ENCODE results near the gene C5AR2.
"Not testable (repeated sequence)": the region's sequence is repeated elsewhere in the genome, so short reads cannot be mapped to it uniquely, and the experiment has no call there.

Gene C5AR2

GRCh38 chr19:47363758-47364531, 32.0 kb downstream of the C5AR2 start:
- Mint-ChIP-seq H3K9me3 (no peaks in the 10 kb centered on the region), H3K4me1 (ENCODE audit: low read depth) (no peaks in the 10 kb centered on the region), H3K4me3 (no peak overlapping the region), H3K27me3 (ENCODE audit: low read depth) (no peaks in the 10 kb centered on the region), H3K36me3 (ENCODE audit: low read depth) (peaks cover 17% of the 10 kb centered on the region), H3K27ac (no peak overlapping the region)

- H3K4me3 Mint-ChIP-seq; H3K27ac Mint-ChIP-seq; H3K4me1 Mint-ChIP-seq (ENCODE audit: low read depth); H3K27me3 Mint-ChIP-seq (ENCODE audit: low read depth); H3K9me3 Mint-ChIP-seq: not testable (repeated sequence)
- peaks cover 16% of the 10 kb centered on the region for H3K36me3 Mint-ChIP-seq (ENCODE audit: low read depth)
These were observed 33.5 kb downstream of the C5AR2 start for GRCh38 chr19:47365455-47365854.

- no peak overlapping the region for H3K27ac Mint-ChIP-seq
- H3K27me3 Mint-ChIP-seq (ENCODE audit: low read depth), result no peaks in the 10 kb centered on the region
- H3K36me3 Mint-ChIP-seq (ENCODE audit: low read depth), result peaks cover 14% of the 10 kb centered on the region
- H3K4me1 Mint-ChIP-seq (ENCODE audit: low read depth), result no peaks in the 10 kb centered on the region
- no peak overlapping the region for H3K4me3 Mint-ChIP-seq
- no peaks in the 10 kb centered on the region for H3K9me3 Mint-ChIP-seq
These were observed 38.2 kb downstream of the C5AR2 start for GRCh38 chr19:47370045-47370611.

- Mint-ChIP-seq H3K27me3 (ENCODE audit: low read depth) (no peaks in the 10 kb centered on the region), H3K27ac (no peak overlapping the region), H3K9me3 (no peaks in the 10 kb centered on the region), H3K4me1 (ENCODE audit: low read depth) (no peaks in the 10 kb centered on the region), H3K36me3 (ENCODE audit: low read depth) (peaks cover 13% of the 10 kb centered on the region), H3K4me3 (no peak overlapping the region)
These were observed 39.3 kb downstream of the C5AR2 start for GRCh38 chr19:47371261-47371660.

- Mint-ChIP-seq H3K4me3 (no peak overlapping the region), H3K4me1 (ENCODE audit: low read depth) (no peaks in the 10 kb centered on the region), H3K27me3 (ENCODE audit: low read depth) (no peaks in the 10 kb centered on the region), H3K9me3 (no peaks in the 10 kb centered on the region), H3K36me3 (ENCODE audit: low read depth) (peaks cover 13% of the 10 kb centered on the region), H3K27ac (no peak overlapping the region)
These were observed 40.6 kb downstream of the C5AR2 start for GRCh38 chr19:47372603-47373002.

GRCh38 chr19:47373246-47374240, 41.6 kb downstream of the C5AR2 start:
- H3K27me3 Mint-ChIP-seq (ENCODE audit: low read depth), result no peaks in the 10 kb centered on the region
- H3K36me3 Mint-ChIP-seq (ENCODE audit: low read depth), result peaks cover 13% of the 10 kb centered on the region
- no peaks in the 10 kb centered on the region for H3K4me1 Mint-ChIP-seq (ENCODE audit: low read depth)
- H3K27ac Mint-ChIP-seq, result no peak overlapping the region
- H3K9me3 Mint-ChIP-seq, result no peaks in the 10 kb centered on the region
- H3K4me3 Mint-ChIP-seq, result no peak overlapping the region

- Mint-ChIP-seq H3K36me3 (ENCODE audit: low read depth) (peaks cover 10% of the 10 kb centered on the region), H3K27me3 (ENCODE audit: low read depth) (no peaks in the 10 kb centered on the region), H3K4me1 (ENCODE audit: low read depth) (no peaks in the 10 kb centered on the region), H3K27ac (no peak overlapping the region), H3K4me3 (no peak overlapping the region), H3K9me3 (no peaks in the 10 kb centered on the region)
These were observed 43.1 kb downstream of the C5AR2 start for GRCh38 chr19:47374876-47375693.

- Mint-ChIP-seq H3K4me1 (ENCODE audit: low read depth) (no peaks in the 10 kb centered on the region), H3K4me3 (no peak overlapping the region), H3K36me3 (ENCODE audit: low read depth) (peaks cover 12% of the 10 kb centered on the region), H3K27me3 (ENCODE audit: low read depth) (no peaks in the 10 kb centered on the region), H3K27ac (no peak overlapping the region), H3K9me3 (no peaks in the 10 kb centered on the region)
These were observed 44.0 kb downstream of the C5AR2 start for GRCh38 chr19:47375694-47376588.

- Mint-ChIP-seq H3K27ac (no peak overlapping the region), H3K9me3 (no peaks in the 10 kb centered on the region), H3K36me3 (ENCODE audit: low read depth) (peaks cover 17% of the 10 kb centered on the region), H3K4me3 (no peak overlapping the region), H3K27me3 (ENCODE audit: low read depth) (no peaks in the 10 kb centered on the region), H3K4me1 (ENCODE audit: low read depth) (peaks cover 4% of the 10 kb centered on the region)
These were observed 44.7 kb downstream of the C5AR2 start for GRCh38 chr19:47376589-47377144.

- H3K4me3 Mint-ChIP-seq, result no peak overlapping the region
- peaks cover 7% of the 10 kb centered on the region for H3K4me1 Mint-ChIP-seq (ENCODE audit: low read depth)
- no peak overlapping the region for H3K27ac Mint-ChIP-seq
- peaks cover 18% of the 10 kb centered on the region for H3K36me3 Mint-ChIP-seq (ENCODE audit: low read depth)
- no peaks in the 10 kb centered on the region for H3K9me3 Mint-ChIP-seq
- no peaks in the 10 kb centered on the region for H3K27me3 Mint-ChIP-seq (ENCODE audit: low read depth)
These were observed 45.3 kb downstream of the C5AR2 start for GRCh38 chr19:47377208-47377701.

GRCh38 chr19:47377801-47378200, 45.8 kb downstream of the C5AR2 start:
- no peak overlapping the region for H3K4me3 Mint-ChIP-seq
- H3K4me1 Mint-ChIP-seq (ENCODE audit: low read depth), result peaks cover 7% of the 10 kb centered on the region
- H3K36me3 Mint-ChIP-seq (ENCODE audit: low read depth), result peaks cover 20% of the 10 kb centered on the region
- no peak overlapping the region for H3K27ac Mint-ChIP-seq
- H3K9me3 Mint-ChIP-seq, result no peaks in the 10 kb centered on the region
- no peaks in the 10 kb centered on the region for H3K27me3 Mint-ChIP-seq (ENCODE audit: low read depth)

- Mint-ChIP-seq H3K27me3 (ENCODE audit: low read depth) (no peaks in the 10 kb centered on the region), H3K4me1 (ENCODE audit: low read depth) (peaks cover 9% of the 10 kb centered on the region), H3K9me3 (no peaks in the 10 kb centered on the region), H3K36me3 (ENCODE audit: low read depth) (peaks cover 20% of the 10 kb centered on the region), H3K27ac (no peak overlapping the region), H3K4me3 (no peak overlapping the region)
These were observed 46.3 kb downstream of the C5AR2 start for GRCh38 chr19:47378246-47378645.

- Mint-ChIP-seq H3K27ac (no peak overlapping the region), H3K36me3 (ENCODE audit: low read depth) (peaks cover 18% of the 10 kb centered on the region), H3K27me3 (ENCODE audit: low read depth) (no peaks in the 10 kb centered on the region), H3K9me3 (no peaks in the 10 kb centered on the region), H3K4me1 (ENCODE audit: low read depth) (peaks cover 11% of the 10 kb centered on the region), H3K4me3 (no peak overlapping the region)
These were observed 47.5 kb downstream of the C5AR2 start for GRCh38 chr19:47379381-47379938.
